ENCODE results near the gene STK17B. TPM values are rescaled to one million over a fixed set of nuclear protein-coding genes. Genes with fewer than 3 reads are reported as not detected.

Gene STK17B
- total RNA-seq, 6 experiments from 2014 or later, result 26.7 to 39.8 (median 32.5) TPM

DNA sequence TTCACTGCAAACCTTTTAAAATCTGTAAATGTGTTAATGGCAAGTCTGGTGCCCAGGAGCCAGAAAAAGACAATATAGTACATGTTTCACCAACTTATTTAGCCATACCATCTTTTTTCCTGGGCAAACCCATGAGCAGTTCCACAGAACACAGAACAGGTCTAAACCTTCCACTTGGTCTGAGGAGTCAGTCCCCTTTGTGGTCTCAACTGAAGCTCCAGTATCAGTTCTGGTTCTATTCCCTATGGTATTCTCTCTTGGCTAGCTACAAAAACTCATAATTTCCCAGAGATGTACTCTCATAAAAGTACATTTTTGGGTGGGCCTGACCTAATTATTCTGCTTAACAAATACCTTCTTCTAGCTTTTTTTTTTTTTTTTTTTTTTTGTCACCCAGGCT, 31.2 kb downstream of the STK17B start:
- DNase-seq, result no peak
- no peak overlapping the region for H3K4me3 Mint-ChIP-seq
- H3K27me3 Mint-ChIP-seq (ENCODE audit: insufficient read depth), result no peaks in the 10 kb centered on the region
- H3K27ac Mint-ChIP-seq, result no peak overlapping the region
- H3K4me1 Mint-ChIP-seq (ENCODE audit: low read depth), result peaks cover 45% of the 10 kb centered on the region
- TF ChIP-seq, protein P1, sequence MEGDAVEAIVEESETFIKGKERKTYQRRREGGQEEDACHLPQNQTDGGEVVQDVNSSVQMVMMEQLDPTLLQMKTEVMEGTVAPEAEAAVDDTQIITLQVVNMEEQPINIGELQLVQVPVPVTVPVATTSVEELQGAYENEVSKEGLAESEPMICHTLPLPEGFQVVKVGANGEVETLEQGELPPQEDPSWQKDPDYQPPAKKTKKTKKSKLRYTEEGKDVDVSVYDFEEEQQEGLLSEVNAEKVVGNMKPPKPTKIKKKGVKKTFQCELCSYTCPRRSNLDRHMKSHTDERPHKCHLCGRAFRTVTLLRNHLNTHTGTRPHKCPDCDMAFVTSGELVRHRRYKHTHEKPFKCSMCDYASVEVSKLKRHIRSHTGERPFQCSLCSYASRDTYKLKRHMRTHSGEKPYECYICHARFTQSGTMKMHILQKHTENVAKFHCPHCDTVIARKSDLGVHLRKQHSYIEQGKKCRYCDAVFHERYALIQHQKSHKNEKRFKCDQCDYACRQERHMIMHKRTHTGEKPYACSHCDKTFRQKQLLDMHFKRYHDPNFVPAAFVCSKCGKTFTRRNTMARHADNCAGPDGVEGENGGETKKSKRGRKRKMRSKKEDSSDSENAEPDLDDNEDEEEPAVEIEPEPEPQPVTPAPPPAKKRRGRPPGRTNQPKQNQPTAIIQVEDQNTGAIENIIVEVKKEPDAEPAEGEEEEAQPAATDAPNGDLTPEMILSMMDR (IDR thresholded peaks at IDR 0.05), result no peak
- peaks cover 58% of the 10 kb centered on the region for H3K36me3 Mint-ChIP-seq (ENCODE audit: low read depth)
- no peaks in the 10 kb centered on the region for H3K9me3 Mint-ChIP-seq

DNA sequence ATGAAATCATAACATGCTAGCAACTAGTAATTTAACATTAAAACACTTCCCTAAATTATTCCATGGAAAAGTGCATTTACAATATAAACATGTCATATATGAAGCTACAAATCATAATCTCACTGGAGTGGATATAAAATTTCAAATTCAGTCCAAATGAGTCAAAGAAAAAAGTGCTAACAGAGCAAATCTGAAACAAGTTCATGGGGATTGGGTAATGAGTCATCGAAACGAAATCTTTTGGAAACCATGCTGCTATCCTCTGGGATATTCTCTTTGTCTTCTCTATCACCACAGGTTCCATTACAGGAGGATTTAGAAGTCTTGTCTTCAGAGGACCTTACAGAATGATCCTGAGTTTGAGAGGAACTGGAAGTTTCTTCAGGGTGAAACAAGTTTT, 34.1 kb downstream of the STK17B start:
- Mint-ChIP-seq H3K27me3 (ENCODE audit: insufficient read depth) (peaks cover 2% of the 10 kb centered on the region; the same call in 1 of the 2 replicates), H3K4me1 (ENCODE audit: low read depth) (peaks cover 30% of the 10 kb centered on the region), H3K4me3 (no peak overlapping the region), H3K9me3 (no peaks in the 10 kb centered on the region), H3K27ac (peak overlapping the region; percentile 40), H3K36me3 (ENCODE audit: low read depth) (peaks cover 68% of the 10 kb centered on the region)
- no peak for DNase-seq
- TF ChIP-seq, protein P1 (IDR thresholded peaks at IDR 0.05), result no peak

- Mint-ChIP-seq H3K27ac (no peak overlapping the region), H3K36me3 (ENCODE audit: low read depth) (peaks cover 79% of the 10 kb centered on the region), H3K9me3 (peaks cover 5% of the 10 kb centered on the region; the same call in 1 of the 2 replicates), H3K4me3 (no peak overlapping the region), H3K27me3 (ENCODE audit: insufficient read depth) (peaks cover 2% of the 10 kb centered on the region; the same call in 1 of the 2 replicates), H3K4me1 (ENCODE audit: low read depth) (peaks cover 41% of the 10 kb centered on the region)
- TF ChIP-seq, protein P1 (IDR thresholded peaks at IDR 0.05), result no peak
- no peak for DNase-seq
Observed at GRCh38 chr2:196136151-196136550, 35.2 kb downstream of the STK17B start.

GRCh38 chr2:196131949-196132925, 39.1 kb downstream of the STK17B start:
- no peak overlapping the region for H3K4me3 Mint-ChIP-seq
- H3K27ac Mint-ChIP-seq, result peak overlapping the region; percentile 48; the same call in 1 of the 2 replicates
- peaks cover 31% of the 10 kb centered on the region for H3K4me1 Mint-ChIP-seq (ENCODE audit: low read depth)
- no peak for DNase-seq
- peaks cover 2% of the 10 kb centered on the region; the same call in 1 of the 2 replicates for H3K27me3 Mint-ChIP-seq (ENCODE audit: insufficient read depth)
- H3K36me3 Mint-ChIP-seq (ENCODE audit: low read depth), result peaks cover 66% of the 10 kb centered on the region
- peaks cover 20% of the 10 kb centered on the region; the same call in 1 of the 2 replicates for H3K9me3 Mint-ChIP-seq
- TF ChIP-seq, protein P1 (IDR thresholded peaks at IDR 0.05), result no peak

GRCh38 chr2:196131384-196131937, 39.9 kb downstream of the STK17B start:
- Mint-ChIP-seq H3K9me3 (peaks cover 20% of the 10 kb centered on the region; the same call in 1 of the 2 replicates), H3K27ac (peak overlapping the region; percentile 48; the same call in 1 of the 2 replicates), H3K4me3 (no peak overlapping the region), H3K36me3 (ENCODE audit: low read depth) (peaks cover 59% of the 10 kb centered on the region), H3K4me1 (ENCODE audit: low read depth) (peaks cover 23% of the 10 kb centered on the region), H3K27me3 (ENCODE audit: insufficient read depth) (peaks cover 2% of the 10 kb centered on the region; the same call in 1 of the 2 replicates)
- peak; percentile 45 for DNase-seq
- TF ChIP-seq, protein P1 (IDR thresholded peaks at IDR 0.05), result peak; percentile 88

All from HFFc6 (cell line).